NCI-H526 treated with DMSO at 0.1 percent for 48 hours (cell line): ENCODE measurements around the gene ELAVL1.
"Not testable (repeated sequence)": the region's sequence is repeated elsewhere in the genome, so short reads cannot be mapped to it uniquely, and the experiment has no call there.

ENCODE experiments used
- DNase-seq: peaks from one replicate; lab custom pipeline; 2025; lab: John Stamatoyannopoulos, UW

Gene ELAVL1

DNA sequence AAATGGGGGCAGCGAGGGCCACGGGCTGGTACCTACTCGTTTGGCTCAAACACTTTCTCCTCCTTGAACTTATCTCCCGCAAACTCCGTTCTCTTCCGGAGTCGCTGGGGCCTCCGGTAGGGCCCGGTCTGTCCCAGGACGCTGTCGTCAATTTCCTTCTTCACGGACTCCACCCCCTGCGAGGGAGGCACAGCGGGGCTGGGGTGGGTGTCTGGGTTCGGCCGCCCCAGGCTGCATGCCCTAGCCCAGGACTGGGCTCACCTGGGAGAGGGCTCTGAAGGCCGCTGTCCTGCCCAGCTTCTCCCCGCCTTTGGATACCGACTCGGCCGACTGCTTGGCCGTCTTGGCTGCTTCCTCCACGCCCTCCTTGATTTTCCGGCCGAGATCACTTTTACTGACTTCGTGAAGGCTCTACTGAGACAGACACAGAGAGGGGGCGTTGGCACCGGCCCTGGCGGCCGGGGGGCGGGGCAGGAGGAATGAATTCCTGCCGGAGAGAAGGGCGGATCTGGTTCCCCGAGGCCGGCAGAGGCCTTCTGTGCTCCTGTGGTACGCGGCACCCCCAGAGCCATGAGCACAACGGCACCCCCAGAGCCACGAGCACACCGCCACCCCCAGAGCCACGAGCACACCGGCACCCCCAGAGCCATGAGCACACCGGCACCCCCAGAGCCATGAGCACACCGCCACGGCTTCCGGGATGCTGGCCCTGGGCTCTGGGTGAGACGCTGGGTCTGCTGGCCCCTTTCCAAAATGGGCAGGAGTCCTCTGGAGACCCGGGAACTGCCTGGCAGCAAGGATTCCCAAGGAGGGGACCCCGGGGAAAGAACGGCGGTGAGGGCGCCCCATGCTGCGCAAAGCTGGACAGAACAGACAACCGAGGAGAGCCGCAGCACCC lies 71.4 kb downstream of the ELAVL1 start:
- no peak for DNase-seq

DNA sequence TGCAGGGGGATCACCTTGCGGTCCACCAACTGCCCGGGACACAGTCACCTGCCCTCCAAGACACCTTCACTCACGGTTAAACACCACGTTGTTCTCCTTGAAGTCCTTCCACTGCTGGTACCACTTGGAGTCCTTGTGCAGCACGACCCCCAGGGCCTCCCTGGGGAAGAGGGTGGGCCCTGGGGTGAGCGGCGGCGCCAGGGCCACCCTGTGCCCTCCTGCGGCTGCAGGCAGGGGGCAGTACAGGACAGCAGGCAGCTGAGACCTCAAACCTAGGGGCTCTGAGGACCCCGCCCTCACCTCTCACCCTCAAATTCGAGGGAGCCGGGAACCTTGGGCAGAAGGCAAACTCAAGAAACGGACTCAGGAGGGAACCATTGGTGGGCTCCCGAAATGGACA lies 72.0 kb downstream of the ELAVL1 start:
- DNase-seq, result no peak

DNA sequence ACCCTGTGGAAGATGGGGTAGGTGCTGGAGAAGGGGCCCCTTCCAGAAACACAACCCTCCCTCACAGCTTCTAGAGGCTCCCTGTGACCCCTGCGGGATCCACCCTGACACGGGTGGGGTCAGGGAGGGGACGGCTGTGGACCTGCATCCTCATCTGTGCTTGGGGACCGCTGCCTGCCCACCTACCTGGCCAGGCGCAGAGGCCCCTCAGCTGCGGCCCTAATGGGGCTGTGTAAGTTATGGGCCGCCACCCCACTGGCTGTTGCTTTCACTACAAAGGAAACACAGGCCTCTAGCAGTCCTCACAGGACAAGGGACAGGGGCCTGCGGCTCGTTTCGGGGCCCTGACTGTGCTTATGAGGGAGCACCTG lies 72.5 kb downstream of the ELAVL1 start:
- DNase-seq, result no peak

DNA sequence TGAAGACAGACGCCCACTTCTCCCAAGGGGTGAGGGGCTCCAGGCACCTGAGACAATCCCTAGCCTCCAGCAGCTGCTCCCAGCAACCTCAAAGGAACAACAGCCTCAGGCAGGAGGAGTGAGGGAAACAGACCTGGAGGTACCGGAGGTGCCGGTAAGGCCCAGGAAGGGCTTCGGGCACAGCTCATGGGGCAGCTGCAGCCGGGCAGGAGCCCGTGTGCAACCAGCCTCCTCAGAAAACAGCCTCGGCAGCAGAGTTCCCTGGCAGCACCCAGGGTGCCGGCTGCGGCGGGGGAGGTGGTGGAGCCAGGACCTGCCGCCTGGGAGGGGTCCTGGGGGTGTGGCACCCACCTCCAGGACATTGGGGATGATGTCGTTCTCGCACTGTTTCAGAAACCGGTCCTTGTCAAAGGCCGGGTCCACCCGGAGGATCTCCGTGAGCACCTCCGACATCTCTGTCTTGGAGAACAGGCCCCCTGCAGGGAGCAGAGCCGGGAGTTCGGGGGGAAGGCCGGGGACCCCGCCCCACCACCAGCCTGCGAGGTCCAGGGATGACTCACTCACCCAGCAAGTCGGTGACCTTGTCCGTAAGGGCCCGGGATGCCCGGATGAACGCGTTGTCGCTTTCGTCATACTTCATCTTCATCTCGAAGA lies 73.0 kb downstream of the ELAVL1 start:
- no peak for DNase-seq

DNA sequence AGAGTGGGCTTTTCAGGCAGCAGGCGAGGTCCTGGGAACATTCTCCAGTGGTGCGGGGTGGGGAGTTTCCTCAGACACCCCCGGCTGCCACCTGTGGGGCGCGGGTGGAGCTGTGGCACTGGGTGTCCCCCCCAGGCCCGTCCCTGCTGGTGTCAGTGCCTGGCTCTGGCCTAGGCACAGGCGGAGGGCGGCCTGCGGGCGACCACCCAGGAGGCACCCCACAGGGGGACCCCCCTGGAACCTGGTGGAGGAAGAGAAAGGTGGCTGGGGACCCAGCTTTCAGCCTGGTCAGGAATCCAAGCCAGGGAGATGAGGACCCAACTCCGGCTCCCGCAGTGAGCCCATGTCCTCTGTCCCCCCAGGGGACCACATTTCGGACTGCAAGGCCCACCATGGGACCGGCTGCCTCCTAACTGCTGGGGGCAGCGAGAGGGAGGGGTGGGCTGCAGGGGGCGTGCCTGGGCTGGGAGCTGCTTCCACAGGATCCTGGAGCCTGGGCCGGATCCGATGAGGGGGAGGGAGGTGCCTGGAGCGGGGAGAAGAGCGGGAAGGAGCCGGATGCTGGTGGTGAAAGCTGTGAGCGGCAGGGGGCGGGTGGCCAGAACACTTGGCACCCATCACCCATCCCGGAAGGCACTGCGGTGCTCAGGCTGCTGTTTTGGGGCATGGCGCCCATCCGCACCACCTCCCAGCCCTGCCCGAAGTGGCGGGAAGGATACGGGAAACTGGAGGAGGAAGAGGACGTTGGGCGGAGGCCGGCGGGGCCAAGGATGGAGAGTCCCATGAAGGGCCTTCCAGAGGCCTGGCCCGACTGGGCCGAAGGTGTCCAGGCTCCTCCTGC lies 74.0 kb downstream of the ELAVL1 start:
- no peak for DNase-seq

DNA sequence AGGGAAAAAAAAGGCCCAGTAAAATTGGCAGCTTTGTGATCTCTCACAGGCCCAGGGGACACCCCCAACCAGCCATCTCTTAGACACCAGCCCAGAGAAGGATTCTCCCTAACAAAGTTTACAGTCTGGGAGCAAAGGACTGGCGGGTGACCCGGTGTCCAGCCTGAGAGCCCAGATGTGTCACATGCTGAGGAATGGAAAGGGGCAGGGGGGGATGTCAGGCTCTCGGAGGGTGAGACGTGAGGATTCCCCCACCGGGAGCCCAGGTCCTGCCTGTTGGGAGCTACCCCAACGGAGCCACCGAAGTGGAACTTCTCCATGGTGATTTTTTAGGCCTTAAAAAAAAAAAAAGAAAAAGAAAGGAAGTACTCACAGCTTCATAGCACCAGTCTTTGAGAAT lies 74.7 kb downstream of the ELAVL1 start:
- no peak for DNase-seq

DNA sequence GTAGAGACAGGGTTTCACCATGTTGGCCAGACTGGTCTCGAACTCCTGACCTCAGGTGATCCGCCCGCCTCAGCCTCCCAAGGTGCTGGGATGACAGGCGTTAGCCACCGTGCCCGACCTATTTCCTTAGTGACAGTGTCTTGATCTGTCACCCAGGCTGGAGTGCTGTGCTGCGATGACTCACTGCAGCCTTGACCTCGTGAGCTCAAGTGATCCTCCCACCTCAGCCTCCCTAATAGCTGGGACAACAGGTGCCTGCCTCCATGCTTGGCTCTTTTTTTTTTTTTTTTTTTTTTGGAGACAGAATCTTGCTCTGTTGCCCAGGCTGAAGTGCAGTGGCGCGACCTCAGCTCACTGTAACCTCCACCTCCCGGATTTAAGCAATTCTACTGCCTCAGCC lies 75.4 kb downstream of the ELAVL1 start:
- DNase-seq, result not testable (repeated sequence)

DNA sequence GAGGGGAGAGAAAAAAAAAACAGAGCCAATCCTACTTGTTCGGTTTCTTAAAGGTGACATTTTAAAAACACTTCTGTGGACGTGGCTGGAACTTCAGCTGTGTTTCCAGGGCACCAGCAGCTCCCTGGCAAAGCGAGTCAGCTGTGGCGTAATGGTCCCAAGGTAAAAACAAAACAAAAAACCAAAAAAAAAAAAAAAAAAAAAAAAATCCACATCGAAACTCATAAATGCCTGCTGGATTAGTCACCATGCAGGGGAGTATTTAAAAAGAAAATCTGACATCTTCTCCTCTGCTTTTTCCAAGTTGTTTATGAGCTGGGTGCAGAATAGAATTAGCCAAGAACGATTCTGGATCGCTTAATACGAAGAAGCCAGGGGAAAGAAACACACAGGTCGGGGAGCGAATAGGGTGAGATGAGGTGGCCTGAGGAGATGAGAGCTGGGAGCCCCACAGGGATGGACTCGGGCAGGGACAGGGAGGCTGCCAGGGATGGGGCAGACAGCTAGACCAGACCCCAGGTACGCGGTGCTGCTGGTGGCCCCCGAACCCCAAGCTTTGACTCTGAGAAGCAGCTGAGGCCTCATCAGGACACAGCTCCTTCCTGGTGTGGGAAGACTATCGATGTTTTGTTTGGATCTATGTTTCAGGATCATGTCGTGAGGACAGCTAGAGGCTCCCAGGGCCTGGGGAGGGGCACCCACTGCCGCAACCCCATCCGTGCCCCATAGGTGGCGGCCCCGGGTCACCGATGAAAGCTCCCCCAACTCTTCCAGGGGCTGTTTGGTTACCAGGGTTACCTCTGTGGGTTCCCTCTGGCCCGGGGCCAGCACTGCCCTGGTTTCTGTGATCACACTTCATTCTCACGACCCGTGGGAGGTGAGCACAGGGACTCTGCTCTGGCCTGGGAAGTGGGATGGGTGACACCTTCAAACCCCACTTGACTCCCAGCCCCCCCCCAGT lies 76.4 kb downstream of the ELAVL1 start:
- no peak for DNase-seq

DNA sequence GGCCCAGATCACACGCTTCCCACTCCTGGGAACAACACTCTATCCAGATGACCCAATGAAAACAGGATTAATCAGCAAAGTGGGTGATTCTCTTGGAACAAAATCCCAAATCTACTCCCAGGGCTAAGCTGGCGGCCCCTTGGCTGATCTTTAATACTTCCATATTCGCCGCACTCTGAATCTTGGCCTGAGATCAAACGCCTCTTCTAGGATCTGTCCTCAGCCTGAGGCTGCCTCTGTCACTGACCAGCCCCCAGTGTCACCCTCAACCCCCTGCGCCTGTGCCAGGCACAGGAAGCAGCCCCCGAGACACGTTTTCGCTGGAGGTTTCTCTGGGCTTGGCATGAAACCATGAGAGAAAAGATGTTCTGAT lies 77.1 kb downstream of the ELAVL1 start:
- DNase-seq, result no peak

DNA sequence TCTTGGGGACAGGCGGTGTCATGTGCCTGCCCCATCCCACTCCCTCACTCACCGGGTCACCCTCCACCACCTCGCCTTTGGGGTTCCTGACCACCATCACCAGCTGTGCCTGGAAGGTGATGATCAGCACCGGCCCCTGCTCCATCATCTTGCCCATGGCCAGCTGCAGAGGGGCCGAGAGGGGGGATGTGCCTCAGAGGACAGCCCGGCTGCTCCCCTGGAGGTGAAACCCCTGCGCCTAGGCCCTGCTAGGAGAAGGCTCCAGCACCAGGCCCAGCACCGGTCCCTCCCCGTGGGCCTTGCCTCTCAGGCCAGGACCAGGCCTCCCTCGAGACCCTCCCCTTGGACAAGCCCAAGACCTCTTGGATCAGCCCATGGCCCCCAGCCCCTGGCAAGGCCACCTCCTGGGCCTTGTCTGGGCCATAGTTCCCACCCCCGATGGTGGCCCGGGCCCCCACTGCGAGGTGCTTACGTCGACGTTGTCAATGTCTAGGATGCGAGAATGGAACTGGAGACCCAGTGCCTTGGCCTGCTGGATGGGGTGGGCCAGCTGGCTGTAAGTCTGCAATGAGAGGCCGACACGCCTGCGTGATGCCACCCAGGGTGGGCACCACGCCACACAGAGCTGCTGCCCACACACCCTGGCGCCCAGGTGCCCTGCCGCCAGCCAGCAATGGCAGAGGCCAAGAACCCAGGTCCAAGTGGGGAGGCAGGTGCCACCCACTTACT lies 77.7 kb downstream of the ELAVL1 start:
- no peak for DNase-seq

DNA sequence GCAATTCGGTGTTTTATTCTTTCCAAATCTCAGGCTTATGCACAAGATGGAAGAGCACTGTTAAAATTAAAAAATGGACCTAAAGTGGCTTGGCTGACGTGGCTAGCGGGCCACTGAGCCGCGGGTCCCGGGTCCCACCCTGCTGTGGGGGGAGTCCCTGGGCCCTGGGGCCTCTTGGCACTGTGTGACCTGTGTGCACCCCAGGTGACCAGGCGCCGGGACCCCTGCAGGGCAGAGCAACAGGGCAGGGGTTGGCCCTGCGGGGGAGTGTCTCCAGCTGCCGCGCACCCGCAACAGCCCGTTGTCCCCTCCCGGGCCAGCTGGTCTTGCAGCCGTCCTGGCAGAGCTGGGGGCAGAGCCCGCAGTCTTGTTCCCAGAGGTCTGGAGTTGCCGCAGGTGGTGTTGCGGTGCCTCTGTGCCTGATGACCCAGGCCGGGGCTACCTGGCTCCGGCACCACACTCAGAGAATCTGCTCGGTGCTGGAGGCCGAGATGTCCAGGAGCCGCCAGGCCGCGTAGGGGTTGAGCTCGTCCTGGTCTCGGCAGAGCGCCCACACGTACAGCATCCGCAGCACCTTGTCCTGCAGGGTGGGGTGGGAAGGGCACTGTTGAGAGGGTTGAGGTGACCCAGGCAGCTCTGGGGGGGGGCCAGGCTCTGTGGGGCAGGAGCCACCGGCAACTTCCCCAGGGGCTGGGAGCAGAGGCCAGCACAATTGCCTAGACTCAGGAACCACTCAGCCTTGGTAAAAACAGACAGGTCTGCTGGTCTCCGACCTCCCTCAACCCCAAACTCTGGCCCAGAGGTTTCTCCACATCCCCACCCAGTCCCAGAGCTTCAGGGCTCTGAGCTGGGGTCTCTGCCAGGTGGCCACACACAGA lies 78.5 kb downstream of the ELAVL1 start:
- no peak for DNase-seq

DNA sequence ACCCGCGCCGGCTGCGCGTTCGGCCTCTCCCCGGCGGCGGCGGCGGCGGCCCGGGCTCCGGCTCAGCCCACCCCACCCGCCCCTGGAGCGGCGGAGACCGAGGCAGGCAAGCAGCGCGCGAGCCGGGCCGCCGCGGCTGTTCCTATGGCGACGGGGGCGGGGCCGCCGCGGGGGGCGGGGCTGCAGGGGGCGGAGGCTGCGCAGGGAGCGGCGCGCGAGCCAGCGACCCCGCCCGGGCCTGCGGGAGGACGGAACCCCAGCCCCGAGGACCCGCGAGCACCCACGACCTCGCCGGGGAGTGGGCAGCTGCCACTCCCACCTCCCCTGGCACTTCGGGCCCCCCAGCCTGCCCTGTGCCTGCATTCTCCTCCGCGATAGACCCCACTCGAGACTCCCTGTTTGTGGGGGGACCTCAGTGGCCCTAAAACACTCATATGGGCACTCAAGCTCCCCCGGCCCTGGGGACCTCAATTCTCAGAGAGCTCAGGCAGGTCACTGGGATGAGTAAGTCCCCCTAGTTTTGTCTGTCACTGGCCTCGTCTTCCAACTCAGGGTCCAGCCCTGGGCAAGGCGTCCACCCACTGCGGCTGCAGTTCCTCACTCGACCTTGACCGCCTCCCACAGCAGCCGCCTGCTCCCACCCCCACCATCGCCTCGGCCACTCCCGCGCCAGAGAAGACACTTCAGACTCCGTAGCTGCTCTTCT lies 79.3 kb downstream of the ELAVL1 start, which contains the start of gene CTXN1:
CTXN1 (minus strand) TSS at position 115 of the 706 bp plus-strand sequence. CDS start 597 bp downstream, outside the sequence.
- no peak for DNase-seq

DNA sequence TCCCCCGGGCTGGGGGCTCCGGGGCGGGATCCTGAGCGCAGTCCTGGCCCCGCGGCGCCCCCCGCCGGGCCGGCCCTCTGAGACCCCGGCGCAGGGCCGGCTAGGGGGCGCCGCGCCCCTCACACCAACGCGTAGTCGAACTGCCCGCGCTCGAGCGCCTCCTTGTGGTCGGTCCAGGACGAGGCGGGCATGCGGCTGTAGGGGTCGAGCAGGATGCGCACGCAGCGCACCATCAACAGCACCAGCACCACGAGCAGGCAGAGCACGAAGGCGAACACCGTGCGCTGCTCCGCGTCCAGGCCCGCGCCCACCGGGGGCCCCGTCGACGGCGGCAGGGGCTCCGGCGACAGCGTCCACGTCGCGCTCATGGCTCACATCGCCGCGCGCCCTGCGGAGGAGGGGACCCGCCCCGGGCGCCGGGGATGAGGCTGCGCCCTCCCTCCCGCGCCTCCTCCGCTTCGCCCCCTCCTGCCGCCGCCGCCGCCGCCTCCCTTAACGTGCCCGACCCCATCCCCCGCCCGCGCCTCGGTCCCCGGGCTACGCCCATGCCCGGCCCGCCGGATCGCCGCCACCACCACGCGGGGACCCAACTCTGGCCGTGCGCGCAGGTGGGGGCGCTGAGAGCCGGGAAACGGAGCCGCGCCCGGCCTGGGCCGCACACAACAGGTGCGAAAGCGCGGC lies 80.1 kb downstream of the ELAVL1 start:
- peak; percentile 13 for DNase-seq

DNA sequence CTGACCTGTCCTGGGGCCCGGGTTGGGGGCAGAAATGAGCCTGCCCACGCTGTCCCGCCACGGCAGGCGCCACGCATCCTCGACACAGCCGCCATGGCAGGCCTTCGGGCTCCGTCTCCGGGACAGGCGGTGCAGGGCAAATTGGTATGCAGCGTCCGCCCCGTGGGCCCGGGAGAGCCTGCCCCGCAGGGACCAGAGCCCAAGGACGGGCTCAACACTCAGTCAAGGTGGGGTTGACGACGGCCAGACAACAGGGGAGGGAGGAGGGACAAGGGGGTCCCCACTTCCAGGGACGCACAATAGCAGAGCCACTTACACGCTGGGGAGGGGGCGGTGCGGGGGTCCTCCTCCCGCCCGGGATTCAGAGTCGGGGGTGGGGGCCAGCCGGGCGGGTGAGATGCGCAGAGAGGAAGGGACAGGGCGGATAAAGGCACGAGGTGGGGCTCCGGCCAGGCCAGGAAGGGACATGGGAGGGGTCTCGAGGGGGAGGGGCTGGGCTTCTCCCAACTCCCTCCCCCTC lies 80.7 kb downstream of the ELAVL1 start:
- no peak for DNase-seq

DNA sequence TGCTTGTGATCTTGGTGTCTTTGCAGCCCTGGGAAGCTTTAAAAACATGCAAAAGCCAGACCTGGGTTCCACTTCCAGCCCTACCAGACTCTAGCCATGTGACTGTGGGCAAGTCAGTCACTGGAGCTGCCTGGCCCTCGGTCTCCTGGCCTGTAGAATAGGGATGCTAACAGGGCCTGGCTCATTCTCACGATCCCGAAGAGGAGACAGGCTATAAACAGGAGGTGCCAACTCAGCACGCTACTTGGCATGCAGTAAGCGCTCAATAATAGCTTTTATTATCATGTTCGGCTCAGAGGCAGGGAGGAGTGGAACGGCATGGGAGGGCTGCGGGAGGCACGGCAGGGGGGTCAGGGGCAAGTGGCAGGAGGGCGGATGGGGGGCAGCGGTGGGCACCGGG lies 81.2 kb downstream of the ELAVL1 start:
- no peak for DNase-seq

DNA sequence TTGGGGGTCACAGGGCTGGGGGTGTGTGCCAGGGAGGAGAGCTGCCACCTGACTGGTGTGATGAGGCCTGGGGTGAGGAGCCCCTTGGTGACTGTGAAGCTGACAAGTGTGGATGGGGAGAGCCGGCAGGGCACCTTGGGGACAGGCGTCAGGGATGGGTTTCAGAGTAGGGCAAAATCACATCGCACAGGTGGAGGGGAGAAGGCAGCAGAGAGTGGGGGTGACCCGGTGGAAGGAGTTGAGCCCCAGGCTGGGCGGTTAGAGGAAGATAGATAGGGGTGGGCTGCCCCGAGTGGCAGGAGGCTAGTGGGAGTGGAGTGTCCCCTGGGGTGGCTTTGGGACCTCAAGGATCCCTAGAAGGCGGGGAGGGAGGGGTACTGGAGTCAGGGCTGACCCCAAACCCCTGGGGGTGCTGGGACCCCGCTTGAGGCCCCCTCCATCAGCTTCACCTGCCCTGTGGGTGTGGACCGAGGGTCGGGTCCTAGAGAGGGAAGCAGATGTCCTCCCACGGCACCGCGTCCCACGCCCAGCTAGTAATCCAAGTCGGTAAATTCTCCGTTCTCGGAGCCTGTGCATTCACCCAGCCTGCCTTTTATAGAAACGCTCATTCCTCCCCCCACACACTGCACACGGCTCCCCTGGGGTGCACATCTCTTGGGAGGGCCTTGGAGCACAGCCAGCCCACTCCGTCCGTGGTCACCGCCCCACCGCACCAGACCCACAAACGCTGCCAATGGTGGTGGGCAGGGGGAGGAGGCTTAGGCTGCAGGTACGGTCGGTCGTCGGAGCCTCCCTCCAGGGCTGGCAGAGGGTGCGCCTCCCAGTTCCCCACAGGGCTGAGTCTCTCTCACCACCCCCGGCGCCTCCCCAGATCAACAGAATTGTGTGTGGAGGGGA lies 81.9 kb downstream of the ELAVL1 start:
- DNase-seq, result no peak

DNA sequence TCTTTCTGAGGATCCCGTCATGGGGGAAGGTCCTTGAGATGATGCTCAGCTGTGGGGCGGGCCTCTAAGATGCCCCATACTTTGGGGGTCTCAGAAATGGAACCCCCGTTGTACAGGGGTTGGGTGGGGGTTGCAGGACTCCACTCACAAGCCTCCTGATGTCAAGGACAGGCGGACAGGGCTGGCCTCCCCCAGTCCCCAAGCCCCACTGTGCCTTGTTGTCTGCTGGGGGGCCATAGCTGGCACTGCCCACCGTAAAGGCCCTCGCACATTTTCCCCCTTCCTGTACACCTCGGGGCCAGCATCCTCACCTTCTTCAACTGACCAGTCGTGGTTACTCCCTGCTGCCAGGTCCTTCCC lies 82.6 kb downstream of the ELAVL1 start:
- no peak for DNase-seq
